ENCODE measurements around the gene KAZN.

DNA sequence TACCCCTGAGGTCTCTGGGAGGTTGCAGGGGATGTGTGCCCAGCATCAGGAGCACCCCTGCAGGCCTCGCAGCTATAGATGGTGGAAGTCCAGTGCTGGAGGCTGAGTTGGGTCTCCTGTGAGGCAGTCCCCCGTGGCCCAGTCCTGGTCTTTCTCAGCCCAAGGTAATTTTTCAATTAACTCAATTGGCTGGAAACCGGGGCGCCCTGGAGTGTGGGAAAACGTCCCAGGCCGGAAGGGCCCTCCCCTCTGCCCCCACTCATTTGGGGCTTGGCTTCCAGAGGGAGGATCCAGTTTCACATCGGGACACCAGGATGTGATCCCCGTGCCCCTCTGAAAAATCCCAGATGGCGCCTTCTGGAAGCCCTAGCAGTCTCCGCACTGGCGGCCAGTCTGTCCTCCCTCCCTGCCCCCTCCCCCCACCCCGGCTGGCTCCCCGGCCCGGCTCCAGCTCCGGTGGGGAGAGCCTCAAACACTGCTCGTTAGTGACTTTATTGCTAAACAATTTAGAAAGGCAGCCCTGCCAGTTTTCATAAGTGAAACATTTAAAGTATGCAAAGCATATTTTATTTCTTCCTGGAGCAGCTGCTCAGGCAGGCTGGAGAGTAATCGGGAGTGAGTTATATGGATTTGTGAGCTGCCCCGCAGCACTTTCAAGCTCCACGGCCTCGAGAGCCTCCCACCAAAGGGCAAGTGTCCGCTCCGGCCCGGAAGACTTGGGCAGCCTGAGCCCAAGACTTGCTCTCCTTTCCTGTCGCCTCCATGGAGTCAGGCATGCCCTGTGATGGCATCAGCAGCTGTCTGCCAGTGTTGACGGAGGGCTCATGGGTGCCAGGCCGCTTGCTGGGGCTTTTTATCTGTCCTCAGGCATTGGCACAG lies 346.9 kb downstream of the KAZN start:
- TF ChIP-seq, protein P1, sequence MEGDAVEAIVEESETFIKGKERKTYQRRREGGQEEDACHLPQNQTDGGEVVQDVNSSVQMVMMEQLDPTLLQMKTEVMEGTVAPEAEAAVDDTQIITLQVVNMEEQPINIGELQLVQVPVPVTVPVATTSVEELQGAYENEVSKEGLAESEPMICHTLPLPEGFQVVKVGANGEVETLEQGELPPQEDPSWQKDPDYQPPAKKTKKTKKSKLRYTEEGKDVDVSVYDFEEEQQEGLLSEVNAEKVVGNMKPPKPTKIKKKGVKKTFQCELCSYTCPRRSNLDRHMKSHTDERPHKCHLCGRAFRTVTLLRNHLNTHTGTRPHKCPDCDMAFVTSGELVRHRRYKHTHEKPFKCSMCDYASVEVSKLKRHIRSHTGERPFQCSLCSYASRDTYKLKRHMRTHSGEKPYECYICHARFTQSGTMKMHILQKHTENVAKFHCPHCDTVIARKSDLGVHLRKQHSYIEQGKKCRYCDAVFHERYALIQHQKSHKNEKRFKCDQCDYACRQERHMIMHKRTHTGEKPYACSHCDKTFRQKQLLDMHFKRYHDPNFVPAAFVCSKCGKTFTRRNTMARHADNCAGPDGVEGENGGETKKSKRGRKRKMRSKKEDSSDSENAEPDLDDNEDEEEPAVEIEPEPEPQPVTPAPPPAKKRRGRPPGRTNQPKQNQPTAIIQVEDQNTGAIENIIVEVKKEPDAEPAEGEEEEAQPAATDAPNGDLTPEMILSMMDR (IDR thresholded peaks at IDR 0.05; ENCODE audit: insufficient read depth, low read depth, low read length), result no peak
- no peak for TF ChIP-seq EZH2 (IDR thresholded peaks at IDR 0.05; ENCODE audit: insufficient read depth, low read length)
